SK-N-SH treated with all-trans-retinoic acid at 6 μM for 48 hours (cell line): ENCODE results near the gene BBS1.

Experiments
- ATAC-seq: fragments of 200-7000 bp; cut with Tn5 transposase; 3 replicates; pipeline ENCODE4 v1.9.1; 2020; ENCODE audit warnings: mild to moderate bottlenecking, moderate library complexity
- ARNTL ChIP-seq: fragments of 450-650 bp; formaldehyde crosslinking; IDR thresholded peaks from 2 replicates; pipeline ENCODE4 v1.5.0; 2020; ENCODE audit warnings: low read depth, mild to moderate bottlenecking, moderate library complexity, borderline replicate concordance
- BACH2 ChIP-seq: fragments of 250-450 bp; sonication (Bioruptor Pico); IDR thresholded peaks from 2 replicates; pipeline ENCODE4 v1.9.0; 2021; ENCODE audit warnings: mild to moderate bottlenecking, borderline replicate concordance
- CREB5 ChIP-seq: fragments of 250-450 bp; sonication (Bioruptor Pico); IDR thresholded peaks from 2 replicates; pipeline ENCODE4 v1.5.1; 2020; ENCODE audit warnings: low read depth, mild to moderate bottlenecking, moderate library complexity
- CSDC2 ChIP-seq: fragments of 250-450 bp; sonication (Bioruptor Pico); IDR thresholded peaks from 2 replicates; pipeline ENCODE4 v1.5.0; 2020; ENCODE audit warnings: mild to moderate bottlenecking, moderate library complexity
- CSRNP3 ChIP-seq: fragments of 250-450 bp; sonication (Bioruptor Pico); IDR thresholded peaks from 2 replicates; pipeline ENCODE4 v1.5.1; 2021; ENCODE audit warnings: mild to moderate bottlenecking, moderate library complexity
- ESRRG ChIP-seq: fragments of 250-450 bp; sonication (Bioruptor Pico); IDR thresholded peaks from 2 replicates; pipeline ENCODE4 v1.6.1; 2021; ENCODE audit warnings: mild to moderate bottlenecking
- GLIS3 ChIP-seq: fragments of 250-450 bp; sonication (Bioruptor Pico); IDR thresholded peaks from 2 replicates; pipeline ENCODE4 v1.5.0; 2020; ENCODE audit warnings: mild to moderate bottlenecking, moderate library complexity
- ISL1 ChIP-seq: fragments of 250-450 bp; sonication (Bioruptor Pico); IDR thresholded peaks from 2 replicates; pipeline ENCODE4 v2.1.2; 2022; ENCODE audit warnings: mild to moderate bottlenecking, moderate library complexity
- PATZ1 ChIP-seq: fragments of 250-450 bp; sonication (Bioruptor Pico); IDR thresholded peaks from 2 replicates; pipeline ENCODE4 v1.8.0; 2020; ENCODE audit warnings: mild to moderate bottlenecking, moderate library complexity, borderline replicate concordance
- POU6F1 ChIP-seq: fragments of 250-450 bp; sonication (Bioruptor Pico); IDR thresholded peaks from 2 replicates; pipeline ENCODE4 v1.8.0; 2021; ENCODE audit warnings: low read depth, mild to moderate bottlenecking, moderate library complexity, borderline replicate concordance
- PPARA ChIP-seq: fragments of 250-450 bp; sonication (Bioruptor Pico); IDR thresholded peaks from 2 replicates; pipeline ENCODE4 v1.5.0; 2020; ENCODE audit warnings: mild to moderate bottlenecking, borderline replicate concordance
- TOX ChIP-seq: fragments of 250-450 bp; sonication (Bioruptor Pico); IDR thresholded peaks from 2 replicates; pipeline ENCODE4 v1.8.0; 2021; ENCODE audit warnings: mild to moderate bottlenecking, moderate library complexity, borderline replicate concordance
- TSHZ2 ChIP-seq: fragments of 250-450 bp; sonication (Bioruptor Pico); IDR thresholded peaks from 2 replicates; pipeline ENCODE4 v1.5.0; 2020; ENCODE audit warnings: mild to moderate bottlenecking, moderate library complexity
- ZFP3 ChIP-seq: fragments of 250-450 bp; sonication (Bioruptor Pico); IDR thresholded peaks from 2 replicates; pipeline ENCODE4 v1.5.0; 2020; ENCODE audit warnings: mild to moderate bottlenecking, moderate library complexity
- ZFP30 ChIP-seq: fragments of 450-650 bp; formaldehyde crosslinking; IDR thresholded peaks from 2 replicates; pipeline ENCODE4 v1.5.0; 2022; ENCODE audit warnings: mild to moderate bottlenecking, moderate library complexity
- ZNF565 ChIP-seq: fragments of 450-650 bp; formaldehyde crosslinking; conservative IDR thresholded peaks from 2 replicates; pipeline ENCODE4 v1.5.0; 2020; ENCODE audit warnings: low read depth, mild to moderate bottlenecking, moderate library complexity
- ZNF70 ChIP-seq: fragments of 450-650 bp; formaldehyde crosslinking; IDR thresholded peaks from 2 replicates; pipeline ENCODE4 v1.5.0; 2020; ENCODE audit warnings: mild to moderate bottlenecking, moderate library complexity

The BBS1 gene

GRCh38 chr11:66564984-66565383 is 54.5 kb downstream of the BBS1 start:
- ATAC-seq, result no peak

GRCh38 chr11:66566221-66566620 is 55.8 kb downstream of the BBS1 start:
- TF ChIP-seq ISL1 (CRISPR knock-in tag) (no peak), POU6F1 (CRISPR knock-in tag) (no peak), ESRRG (CRISPR knock-in tag) (no peak), PATZ1 (CRISPR knock-in tag) (no peak), CSRNP3 (no peak), ARNTL (CRISPR knock-in tag) (no peak), BACH2 (CRISPR knock-in tag) (no peak), ZNF70 (CRISPR knock-in tag) (no peak), ZNF565 (CRISPR knock-in tag) (no peak)
- ATAC-seq, result no peak

More at GRCh38 chr11:66564984-66565383, 54.5 kb downstream of the BBS1 start:
- TF ChIP-seq CSRNP3 (no peak), ZNF70 (CRISPR knock-in tag) (no peak), GLIS3 (no peak), ZFP3 (no peak), TSHZ2 (CRISPR knock-in tag) (no peak)

GRCh38 chr11:66567787-66568123 is 57.3 kb downstream of the BBS1 start:
- ATAC-seq, result no peak
- TF ChIP-seq ISL1 (CRISPR knock-in tag), result no peak
- TF ChIP-seq POU6F1 (CRISPR knock-in tag), result no peak
- no peak for TF ChIP-seq ZFP3
- TF ChIP-seq TSHZ2 (CRISPR knock-in tag), result no peak
- TF ChIP-seq ZNF565 (CRISPR knock-in tag), result no peak
- TF ChIP-seq ESRRG (CRISPR knock-in tag), result no peak
- TF ChIP-seq BACH2 (CRISPR knock-in tag), result no peak
- TF ChIP-seq TOX (CRISPR knock-in tag), result no peak
- TF ChIP-seq ZFP30 (CRISPR knock-in tag), result no peak
- no peak for TF ChIP-seq CSDC2 (CRISPR knock-in tag)
- no peak for TF ChIP-seq CREB5
- TF ChIP-seq ARNTL (CRISPR knock-in tag), result no peak
- TF ChIP-seq PPARA, result no peak
